ENCODE results near the gene CYP2C19.
"Not testable (repeated sequence)": the region's sequence is repeated elsewhere in the genome, so short reads cannot be mapped to it uniquely, and the experiment has no call there.

Gene CYP2C19

DNA sequence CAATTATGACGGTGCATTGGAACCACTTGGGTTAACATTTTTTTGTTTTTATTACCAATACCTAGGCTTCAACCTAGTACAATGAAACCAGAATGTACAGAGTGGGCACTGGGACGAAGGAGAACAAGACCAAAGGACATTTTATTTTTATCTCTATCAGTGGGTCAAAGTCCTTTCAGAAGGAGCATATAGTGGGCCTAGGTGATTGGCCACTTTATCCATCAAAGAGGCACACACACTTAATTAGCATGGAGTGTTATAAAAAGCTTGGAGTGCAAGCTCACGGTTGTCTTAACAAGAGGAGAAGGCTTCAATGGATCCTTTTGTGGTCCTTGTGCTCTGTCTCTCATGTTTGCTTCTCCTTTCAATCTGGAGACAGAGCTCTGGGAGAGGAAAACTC lies at the start of gene CYP2C19:
CYP2C19 (plus strand) TSS at position 289 of the 400 bp plus-strand sequence; CDS start at position 314, 25 bp downstream.
- DNase-seq (ENCODE audit: low spot score): no peak

DNA sequence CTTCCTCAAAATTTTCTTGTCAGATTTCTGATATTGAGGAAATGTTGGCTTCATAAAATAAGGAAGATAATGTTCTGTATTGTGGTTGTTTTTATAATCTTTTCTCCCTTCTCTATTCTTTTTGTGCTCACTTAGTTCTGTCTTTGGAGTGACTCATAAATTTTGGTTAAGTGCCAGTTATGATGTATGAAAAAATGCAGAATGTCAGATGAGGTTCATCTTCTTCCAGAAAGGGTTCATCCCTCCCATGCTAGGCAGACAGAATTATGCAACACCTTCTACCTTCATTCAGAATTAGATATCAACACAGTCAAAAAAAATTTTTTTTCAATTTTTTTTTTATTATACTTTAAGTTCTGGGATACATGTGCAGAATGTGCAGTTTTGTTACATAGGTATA lies 36.6 kb upstream of the CYP2C19 start:
- DNase-seq (ENCODE audit: low spot score): no peak

DNA sequence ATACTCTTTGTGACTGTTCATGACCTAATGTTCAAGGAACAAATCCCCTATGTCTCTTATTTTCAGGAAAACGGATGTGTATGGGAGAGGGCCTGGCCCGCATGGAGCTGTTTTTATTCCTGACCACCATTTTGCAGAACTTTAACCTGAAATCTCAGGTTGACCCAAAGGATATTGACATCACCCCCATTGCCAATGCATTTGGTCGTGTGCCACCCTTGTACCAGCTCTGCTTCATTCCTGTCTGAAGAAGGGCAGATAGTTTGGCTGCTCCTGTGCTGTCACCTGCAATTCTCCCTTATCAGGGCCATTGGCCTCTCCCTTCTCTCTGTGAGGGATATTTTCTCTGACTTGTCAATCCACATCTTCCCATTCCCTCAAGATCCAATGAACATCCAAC lies 27.3 kb upstream of the CYP2C19 start:
- no peak for DNase-seq (ENCODE audit: low spot score)

DNA sequence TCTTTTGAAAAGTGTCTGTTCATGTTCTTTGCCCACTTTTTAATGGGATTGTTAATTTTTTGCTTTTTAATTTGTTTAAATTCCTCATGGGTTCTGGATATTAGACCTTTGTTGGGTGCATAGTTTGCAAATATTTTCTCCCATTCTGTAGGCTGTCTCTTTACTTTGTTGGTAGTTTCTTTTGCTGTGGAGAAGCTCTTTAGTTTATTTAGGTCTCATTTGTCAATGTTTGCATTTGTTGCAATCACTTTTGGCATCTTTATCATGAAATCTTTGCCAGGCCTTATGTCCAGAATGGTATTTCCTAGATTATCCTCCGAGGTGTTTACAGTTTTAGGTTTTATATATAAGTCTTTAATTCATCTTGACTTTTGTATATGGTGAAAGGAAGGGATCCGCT lies 23.9 kb upstream of the CYP2C19 start:
- DNase-seq (ENCODE audit: low spot score): no peak

DNA sequence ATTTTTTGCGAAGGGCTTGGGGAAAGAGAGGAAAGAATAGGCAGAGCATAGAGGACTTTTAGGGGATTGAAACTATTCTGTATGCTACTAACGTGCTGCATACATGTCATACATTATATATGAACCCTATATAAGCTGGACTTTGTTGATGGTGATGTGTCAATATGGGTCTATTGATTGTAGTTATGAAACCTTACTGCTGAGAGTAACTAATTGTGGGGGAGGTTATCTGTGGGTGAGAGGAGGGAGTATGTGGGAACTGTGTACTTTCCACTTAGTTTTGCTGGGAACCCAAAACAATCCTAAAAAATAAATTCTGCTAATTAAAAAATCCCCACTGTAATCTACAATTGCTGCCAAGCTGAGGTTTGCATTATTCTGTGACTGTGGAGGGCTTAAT lies 15.3 kb upstream of the CYP2C19 start:
- DNase-seq (ENCODE audit: low spot score): no peak

DNA sequence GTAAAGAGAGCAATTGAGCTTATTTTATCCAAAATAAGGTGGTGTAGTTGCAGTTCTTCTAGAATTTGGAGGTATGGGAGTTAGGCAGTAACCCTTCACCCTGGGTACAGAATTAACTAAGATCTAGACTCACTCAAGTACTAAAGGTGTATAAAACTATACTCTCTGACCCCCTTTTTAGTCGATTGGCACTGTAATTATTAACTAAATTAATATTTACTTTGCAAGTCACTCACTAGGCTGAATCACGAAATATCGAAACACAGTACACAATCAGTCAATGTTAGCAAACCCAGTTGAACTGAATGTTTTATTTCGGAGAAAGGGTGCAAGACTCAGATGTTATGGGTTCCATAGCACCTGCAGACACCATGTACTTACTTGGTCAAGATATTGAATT lies 14.6 kb upstream of the CYP2C19 start:
- no peak for DNase-seq (ENCODE audit: low spot score)

DNA sequence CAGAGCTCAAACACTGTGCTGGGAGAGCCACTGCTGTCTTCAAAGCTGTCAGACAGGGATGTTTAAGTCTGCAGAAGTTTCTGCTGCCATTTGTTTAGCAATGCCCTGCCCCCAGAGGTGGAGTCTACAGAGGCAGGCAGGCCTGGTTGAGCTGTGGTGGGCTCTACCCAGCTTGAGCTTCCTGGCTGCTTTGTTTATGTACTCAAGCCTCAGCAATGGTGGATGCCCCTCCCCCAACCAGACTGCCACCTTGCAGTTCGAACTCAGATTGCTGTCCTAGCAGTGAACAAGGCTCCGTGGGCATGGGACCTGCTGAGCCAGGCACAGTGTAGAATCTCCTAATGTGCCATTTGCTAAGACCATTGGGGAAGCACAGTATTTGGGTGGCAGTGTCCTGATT lies 4.6 kb upstream of the CYP2C19 start:
- DNase-seq (ENCODE audit: low spot score): no peak

DNA sequence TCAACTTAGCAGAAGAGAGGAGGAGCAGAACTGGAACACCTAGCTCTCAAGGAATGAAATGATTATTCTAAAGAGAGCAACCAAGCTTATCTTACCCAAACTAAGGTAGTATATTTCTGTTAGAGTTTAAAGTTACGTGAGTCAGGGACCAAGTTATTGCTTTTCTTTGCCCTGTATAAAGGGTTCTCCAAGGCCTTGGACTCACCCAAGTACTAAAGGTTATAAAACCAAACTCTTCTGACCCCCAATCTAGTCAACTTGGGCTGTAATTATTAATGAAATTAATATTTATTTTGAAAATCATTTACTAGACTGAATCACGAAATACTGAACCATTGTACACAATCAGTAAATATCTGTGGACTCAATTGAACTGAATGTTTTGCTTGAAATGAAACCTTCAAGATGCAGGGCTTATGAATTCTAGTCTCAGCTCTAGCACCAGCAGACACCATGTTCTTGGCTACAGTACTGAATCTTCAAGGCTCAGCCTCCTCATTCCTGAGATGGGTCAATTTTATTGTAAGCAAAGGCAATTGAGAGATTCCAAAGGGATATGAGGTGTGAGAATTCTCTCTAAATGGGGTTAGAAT lies 1.8 kb upstream of the CYP2C19 start:
- DNase-seq (ENCODE audit: low spot score): no peak

DNA sequence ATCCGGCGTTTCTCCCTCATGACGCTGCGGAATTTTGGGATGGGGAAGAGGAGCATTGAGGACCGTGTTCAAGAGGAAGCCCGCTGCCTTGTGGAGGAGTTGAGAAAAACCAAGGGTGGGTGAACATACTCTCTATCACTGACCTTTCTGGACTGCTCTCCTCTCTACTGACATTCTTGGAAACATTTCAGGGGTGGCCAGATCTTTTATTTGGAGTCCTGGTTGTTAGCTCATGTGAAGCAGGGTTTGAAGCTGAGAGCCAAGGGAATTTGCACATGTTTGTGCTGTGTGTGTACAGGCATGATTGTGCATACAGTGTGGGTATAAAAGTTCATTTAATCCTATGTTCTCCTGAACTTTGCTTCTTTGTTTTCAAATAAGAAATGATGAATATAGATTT lies 12.9 kb downstream of the CYP2C19 start:
- not testable (repeated sequence) for DNase-seq (ENCODE audit: low spot score)

DNA sequence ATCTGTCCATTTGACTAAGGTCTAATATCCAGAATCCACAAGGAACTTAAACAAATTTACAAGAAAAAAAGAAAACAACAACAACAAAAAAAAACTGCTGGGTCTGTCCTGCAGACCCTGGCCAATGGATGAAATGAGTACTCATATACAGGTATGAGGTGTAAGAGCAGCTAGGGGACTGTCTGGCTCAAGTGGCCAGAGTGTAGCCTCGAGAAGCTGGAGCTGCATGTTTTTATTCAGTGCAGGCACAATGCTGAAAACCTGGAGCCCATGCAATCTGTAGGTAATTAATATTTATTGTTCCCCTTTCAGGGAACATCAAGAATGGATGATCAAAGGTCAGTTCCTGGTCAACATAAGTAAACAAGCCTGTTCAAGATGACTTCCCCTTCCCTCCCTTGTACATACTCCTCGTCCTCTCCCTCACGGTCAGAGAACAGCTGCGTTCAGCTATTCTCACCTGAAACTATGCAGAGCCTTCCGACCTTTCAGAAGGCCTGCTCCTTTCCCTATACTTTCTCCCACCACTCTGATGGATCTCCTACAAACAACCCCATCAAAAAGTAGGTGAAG lies 15.5 kb downstream of the CYP2C19 start:
- DNase-seq (ENCODE audit: low spot score): no peak

DNA sequence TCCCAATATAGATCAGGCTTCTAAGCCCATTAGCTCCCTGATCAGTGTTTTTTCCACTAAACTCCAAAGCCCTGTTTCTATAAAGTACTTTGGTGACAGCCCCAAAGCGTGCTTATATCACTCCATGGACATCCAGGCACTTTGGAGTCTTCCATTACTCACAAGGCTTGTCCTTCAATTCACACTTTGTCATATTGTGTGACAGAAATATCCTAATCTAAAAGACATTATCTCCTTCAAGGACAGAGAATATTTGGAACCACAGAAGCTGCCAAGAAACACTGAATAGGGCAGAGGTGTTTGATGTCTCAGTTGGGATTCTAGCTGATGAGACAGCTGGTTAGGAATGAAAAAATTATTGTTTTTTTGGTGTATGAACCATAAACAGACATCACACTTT lies 18.4 kb downstream of the CYP2C19 start:
- DNase-seq (ENCODE audit: low spot score): no peak

DNA sequence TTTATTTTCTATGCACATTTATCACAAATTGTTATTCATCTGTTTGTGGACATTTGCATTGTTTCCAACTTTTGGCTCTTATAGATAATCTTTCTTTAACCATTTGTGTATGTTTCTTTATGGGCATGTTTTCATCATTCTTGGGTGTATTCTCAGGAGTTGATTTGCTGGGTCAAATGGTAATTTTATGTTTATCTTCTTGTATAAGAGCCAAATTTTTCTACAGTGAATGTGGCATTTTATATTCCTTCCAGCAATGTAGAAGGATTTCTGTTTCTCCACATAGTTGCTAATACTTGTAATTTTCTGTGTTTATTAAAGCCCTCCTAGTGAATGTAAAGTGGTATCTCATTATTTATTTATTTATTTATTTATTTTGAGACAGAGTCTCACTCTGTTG lies 21.8 kb downstream of the CYP2C19 start:
- DNase-seq (ENCODE audit: low spot score): no peak

DNA sequence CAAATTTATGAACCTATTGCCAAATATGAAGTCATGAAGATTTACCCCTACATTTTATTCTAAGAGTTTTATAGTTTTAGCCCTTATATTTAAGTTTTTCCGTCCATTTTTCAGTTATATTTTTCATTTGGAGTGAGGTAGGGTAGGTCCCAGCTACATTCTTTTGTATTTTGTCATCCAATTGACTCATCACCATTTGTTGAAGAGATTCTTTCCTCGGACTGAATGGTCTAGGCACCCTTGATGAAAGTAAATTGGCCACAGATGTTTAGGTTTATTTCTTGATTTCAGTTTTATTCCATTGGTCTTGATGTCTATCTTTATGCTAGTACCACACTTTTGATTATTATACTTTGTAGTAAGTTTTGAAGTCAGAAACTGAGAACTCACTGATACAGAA lies 22.7 kb downstream of the CYP2C19 start:
- DNase-seq (ENCODE audit: low spot score): no peak

DNA sequence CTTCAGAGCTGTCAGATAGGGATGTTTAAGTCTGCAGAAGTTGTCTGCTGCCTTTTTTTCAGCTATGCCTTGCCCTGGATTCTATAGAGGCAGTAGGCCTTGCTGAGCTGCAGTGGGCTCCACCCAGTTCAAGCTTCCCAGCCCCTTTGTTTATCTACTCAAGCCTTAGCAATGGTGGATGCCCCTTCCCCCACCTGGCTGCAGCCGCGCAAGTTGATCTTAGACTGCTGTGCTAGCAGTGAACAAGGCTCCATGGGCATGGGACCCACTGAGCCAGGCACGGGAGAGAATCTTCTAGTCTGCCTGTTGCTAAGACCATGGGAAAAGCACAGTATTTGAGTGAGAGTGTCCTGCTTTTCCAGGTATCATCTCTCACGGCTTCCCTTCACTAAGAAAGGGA lies 38.1 kb downstream of the CYP2C19 start:
- DNase-seq (ENCODE audit: low spot score): not testable (repeated sequence)

DNA sequence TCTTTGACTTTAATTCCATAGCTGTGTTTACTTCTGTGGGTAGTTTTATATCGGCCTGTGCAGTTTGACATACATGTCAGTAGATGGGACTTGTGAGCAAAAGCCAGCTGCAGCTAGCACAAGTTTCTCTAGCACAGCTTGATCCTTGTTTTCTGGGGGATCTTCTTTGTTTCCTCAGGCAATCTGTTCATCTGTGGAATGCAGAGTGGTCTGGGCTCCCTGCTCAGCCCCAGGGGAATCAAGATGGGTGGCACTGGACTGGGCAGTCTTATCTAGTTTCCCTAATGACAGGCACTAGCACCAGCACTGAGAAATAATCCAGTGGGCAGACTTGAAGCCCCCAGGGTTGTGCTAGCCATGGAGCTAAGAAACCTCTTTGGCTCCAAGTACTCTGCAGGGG lies 40.8 kb downstream of the CYP2C19 start:
- DNase-seq (ENCODE audit: low spot score): no peak

DNA sequence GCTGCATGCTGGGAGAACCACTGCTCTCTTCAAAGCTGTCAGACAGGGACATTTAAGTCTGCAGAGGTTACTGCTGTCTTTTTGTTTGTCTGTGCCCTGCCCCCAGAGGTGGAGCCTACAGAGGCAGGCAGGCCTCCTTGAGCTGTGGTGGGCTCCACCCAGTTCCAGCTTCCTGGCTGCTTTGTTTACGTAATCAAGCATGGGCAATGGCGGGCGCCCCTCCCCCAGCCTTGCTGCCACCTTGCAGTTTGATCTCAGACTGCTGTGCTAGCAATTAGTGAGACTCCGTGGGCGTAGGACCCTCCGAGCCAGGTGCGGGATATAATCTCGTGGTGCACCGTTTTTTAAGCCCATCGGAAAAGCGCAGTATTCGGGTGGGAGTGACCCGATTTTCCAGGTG lies 67.5 kb downstream of the CYP2C19 start:
- not testable (repeated sequence) for DNase-seq (ENCODE audit: low spot score)

DNA sequence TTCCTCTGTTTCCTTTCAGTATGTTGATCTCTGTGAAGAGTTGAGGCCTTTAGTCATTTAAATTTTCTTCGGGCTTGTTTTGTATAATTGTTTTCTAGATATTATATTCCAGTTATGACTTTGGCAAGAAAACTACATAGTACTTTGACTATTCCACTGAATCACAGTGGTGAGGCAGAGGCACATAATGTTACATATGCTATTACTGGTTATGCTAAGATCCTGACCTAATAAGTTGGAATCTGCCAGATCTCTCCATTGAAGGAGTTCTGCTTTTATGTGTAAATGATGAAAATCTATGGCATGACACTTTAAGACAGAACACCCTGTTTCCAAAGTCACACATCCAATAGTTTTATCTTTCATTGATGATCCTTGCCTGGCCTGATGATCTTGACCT lies 83.7 kb downstream of the CYP2C19 start:
- DNase-seq (ENCODE audit: low spot score): no peak

DNA sequence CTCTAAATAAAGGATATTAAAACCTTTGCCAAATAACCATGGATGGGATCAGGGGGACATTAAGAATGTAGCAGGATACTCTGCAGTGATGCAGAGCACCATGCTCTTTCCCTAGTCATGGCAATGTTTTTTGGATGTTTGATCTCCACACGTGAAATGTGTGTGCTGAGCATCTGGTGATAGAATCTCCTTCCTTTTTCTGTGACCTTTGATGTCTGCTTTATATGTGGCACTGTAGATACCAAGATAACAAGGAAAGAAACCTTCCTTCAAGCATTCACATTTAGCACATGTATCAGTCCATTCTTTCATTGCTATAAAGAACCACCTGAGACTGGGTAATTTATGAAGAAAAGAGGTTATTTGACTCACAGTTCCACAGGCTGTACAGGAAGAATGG lies 88.3 kb downstream of the CYP2C19 start:
- no peak for DNase-seq (ENCODE audit: low spot score)

DNA sequence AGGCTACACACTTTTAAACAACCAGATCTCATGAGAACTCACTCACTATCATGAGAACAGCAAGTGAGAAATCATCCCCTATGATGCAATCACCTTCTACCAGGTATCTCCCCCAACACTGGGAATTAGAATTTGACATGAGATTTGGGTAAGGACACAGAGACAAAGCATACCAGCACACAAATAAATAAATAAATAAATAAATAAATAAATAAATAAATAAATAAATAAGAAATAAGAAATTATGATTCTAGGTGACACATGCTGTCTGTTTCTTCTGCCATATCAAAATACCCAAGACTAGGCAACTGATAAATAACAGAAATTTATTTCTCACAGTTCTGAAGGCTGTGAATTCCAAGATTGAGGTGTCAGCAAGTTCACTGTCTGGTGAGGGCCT lies 88.8 kb downstream of the CYP2C19 start:
- DNase-seq (ENCODE audit: low spot score): no peak

DNA sequence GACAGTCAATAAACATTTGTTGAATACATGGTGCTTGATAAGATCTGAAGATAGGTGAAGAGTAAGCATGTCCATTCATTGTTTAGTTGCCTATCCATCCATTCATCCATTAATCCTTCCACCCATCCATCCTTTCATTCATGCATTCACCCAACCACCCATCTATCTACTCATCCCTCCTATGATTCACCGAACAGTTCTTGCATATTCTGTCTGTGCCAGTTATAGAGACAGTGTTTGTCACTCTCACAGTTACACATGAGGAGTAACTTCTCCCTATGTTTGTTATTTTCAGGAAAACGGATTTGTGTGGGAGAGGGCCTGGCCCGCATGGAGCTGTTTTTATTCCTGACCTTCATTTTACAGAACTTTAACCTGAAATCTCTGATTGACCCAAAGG lies 90.0 kb downstream of the CYP2C19 start:
- DNase-seq (ENCODE audit: low spot score): no peak

DNA sequence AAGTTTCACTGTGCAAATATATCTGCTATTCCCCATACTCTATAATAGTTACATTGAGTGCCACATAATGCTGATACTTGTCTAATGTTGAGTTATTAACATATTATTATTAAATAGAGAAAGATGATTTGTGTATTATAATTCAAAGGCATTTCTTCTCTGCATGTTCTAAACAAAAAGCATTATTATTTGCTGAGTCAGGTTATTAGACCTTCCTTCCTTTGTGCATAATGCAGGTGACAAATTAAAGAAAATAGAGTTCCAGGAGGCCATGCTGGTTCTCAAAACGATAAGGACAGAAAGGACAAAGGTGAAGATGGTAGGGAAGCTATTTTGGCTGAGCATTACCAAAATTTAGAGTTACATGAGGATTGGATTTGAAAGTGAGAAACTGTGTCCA lies 90.6 kb downstream of the CYP2C19 start:
- no peak for DNase-seq (ENCODE audit: low spot score)

DNA sequence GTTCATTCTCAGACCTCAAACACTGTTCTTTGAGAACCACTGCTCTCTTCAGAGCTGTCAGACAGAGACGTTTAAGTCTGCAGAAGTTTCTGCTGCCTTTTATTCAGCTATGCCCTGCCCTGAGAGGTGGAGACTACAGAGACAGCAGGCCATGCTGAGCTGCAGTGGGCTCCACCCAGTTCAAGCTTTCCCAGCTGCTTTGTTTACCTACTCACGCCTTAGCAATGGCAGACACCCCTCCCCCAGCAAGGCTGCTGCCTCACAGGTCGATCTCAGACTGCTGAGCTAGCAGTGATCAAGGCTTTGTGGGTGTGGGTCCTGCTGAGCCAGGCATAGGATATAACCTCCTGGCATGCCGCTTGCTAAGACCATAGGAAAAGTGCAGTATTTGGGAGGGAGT lies 95.5 kb downstream of the CYP2C19 start:
- DNase-seq (ENCODE audit: low spot score): no peak

DNA sequence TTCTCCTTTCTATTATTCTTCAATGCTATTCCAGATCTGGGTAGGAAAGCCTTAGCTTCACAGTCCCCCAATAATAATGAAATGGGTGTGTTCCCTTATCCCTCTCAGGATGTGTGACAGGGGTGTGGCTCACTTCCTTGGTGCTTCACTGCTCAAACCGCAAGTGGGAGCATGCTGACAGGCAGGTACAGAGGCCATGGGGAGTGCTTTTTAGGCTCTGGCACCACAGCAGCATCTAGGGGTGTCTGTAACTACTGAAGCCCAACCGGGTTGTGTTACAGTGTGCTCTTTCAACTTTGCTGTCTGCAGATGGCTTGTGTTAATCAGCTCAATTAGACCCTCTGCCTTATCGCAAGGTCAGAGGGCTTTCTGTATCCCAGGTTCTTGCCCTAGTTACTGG lies 96.6 kb downstream of the CYP2C19 start:
- no peak for DNase-seq (ENCODE audit: low spot score)

DNA sequence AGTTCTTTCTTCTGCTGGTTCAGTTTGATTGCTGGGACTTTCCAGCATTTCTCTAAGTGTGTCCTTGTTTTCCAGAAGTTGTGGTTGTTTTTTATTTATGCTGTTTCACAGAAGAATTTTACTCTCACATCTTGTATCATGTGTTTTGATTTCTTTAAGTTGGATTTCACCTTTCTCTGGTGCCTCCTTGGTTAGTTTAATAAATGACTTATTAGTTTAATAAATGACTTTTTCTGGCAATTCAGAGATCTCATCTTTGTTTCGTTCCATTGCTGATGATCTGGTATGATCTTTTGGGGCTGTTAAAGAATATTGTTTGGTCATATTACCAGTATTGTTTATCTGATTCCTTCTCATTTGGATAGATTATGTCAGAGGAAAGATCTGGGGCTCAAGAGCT lies 116.2 kb downstream of the CYP2C19 start:
- DNase-seq (ENCODE audit: low spot score): no peak

DNA sequence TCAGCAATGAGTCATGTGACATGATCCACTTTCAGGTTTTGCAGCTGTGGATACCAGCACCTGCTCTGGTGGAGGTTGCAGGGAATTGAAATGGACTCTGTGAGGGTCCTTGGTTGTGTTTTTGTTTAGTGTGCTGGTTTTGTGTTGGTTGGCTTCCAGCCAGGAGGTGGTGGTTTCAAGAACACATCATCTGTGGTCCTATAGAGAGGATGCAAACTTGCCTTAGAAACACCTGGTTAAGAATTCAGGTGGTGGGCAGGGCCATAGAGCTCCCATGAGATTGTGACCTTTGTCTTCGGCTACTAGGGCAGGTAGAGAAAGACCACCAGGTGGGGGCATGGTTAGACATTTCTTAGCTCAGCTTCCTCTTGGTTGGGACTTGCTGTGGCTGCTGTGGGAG lies 116.7 kb downstream of the CYP2C19 start:
- DNase-seq (ENCODE audit: low spot score): no peak
